ENCODE measurements around the gene LRBA.

Gene LRBA

DNA sequence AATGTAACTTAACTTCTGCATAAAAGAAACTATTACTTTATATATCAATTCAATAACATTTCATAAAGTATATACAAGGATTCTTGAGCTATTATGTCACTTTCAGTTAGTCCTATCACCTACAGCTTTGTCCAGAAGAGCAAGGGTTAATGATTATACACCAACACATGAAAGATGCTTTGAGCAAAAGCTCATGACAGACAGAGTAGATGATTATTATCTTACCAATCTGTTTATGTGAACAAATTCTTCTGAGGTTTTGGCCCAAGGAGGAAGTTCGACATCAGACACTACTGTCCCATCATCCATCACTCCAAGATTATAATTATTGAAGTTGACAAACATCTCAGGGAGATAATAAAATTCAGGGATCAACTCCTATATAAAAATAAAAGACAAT, 599.9 kb downstream of the LRBA start:
- H2BK12ac ChIP-seq (ENCODE audit: low read length): no peak overlapping the region
- no peak overlapping the region for H4K8ac ChIP-seq (ENCODE audit: low read depth, low read length)
- H3K36me3 ChIP-seq (replicated peaks in 1 of 2; ENCODE audit: control insufficient read depth in 2 of 2, insufficient read depth in 2 of 2, low read length in 2 of 2): no peaks in the 10 kb centered on the region
- H3K9me3 ChIP-seq (replicated peaks in 1 of 2; ENCODE audit: control insufficient read depth in 2 of 2, insufficient read depth in 1 of 2, low read depth in 1 of 2, low read length in 2 of 2): no peaks in the 10 kb centered on the region
- H2BK15ac ChIP-seq (ENCODE audit: low read length): no peak overlapping the region
- no peak overlapping the region for H3K4me2 ChIP-seq (ENCODE audit: insufficient read depth, low read length, poor library complexity, severe bottlenecking)
- no peak overlapping the region for H3K4me3 ChIP-seq (ENCODE audit: low read length in 2 of 2)
- no peak for DNase-seq (ENCODE audit: low spot score)
- H2BK5ac ChIP-seq (ENCODE audit: low read length): no peak overlapping the region
- no peaks in the 10 kb centered on the region for H3K79me1 ChIP-seq (ENCODE audit: low read depth, low read length)
- H4K91ac ChIP-seq (ENCODE audit: low read depth, low read length, poor library complexity): no peak overlapping the region
- no CpG with 5 or more reads among the region's 1 CpG for WGBS, 2 donors (ENCODE audit: extremely low coverage in 2 of 2, insufficient read length in 2 of 2, insufficient replicate concordance in 1 of 2)
- H3K4me1 ChIP-seq (ENCODE audit: control insufficient read depth in 2 of 2, insufficient read depth in 1 of 2, low read depth in 1 of 2, low read length in 2 of 2): no peaks in the 10 kb centered on the region
- no peak overlapping the region for H2BK120ac ChIP-seq (ENCODE audit: low read depth, low read length)
- H3K9ac ChIP-seq (ENCODE audit: low read depth, low read length, poor library complexity): no peak overlapping the region
- H3K27me3 ChIP-seq (ENCODE audit: control insufficient read depth in 3 of 3, insufficient read depth in 3 of 3, low read depth in 1 of 3, low read length in 3 of 3): no peaks in the 10 kb centered on the region
- H3K14ac ChIP-seq (ENCODE audit: low read length): no peak overlapping the region
- H3K23ac ChIP-seq (ENCODE audit: low read depth, low read length, poor library complexity): no peak overlapping the region
- no peak overlapping the region for H3K27ac ChIP-seq (replicated peaks; ENCODE audit: low read length)
- no peak overlapping the region for H3K18ac ChIP-seq (ENCODE audit: low read length)
- no peak overlapping the region for H2AFZ ChIP-seq (ENCODE audit: low read length)
- H3K4ac ChIP-seq (ENCODE audit: low read length): no peak overlapping the region
- no peak overlapping the region for H2AK5ac ChIP-seq (ENCODE audit: low read depth, low read length)

DNA sequence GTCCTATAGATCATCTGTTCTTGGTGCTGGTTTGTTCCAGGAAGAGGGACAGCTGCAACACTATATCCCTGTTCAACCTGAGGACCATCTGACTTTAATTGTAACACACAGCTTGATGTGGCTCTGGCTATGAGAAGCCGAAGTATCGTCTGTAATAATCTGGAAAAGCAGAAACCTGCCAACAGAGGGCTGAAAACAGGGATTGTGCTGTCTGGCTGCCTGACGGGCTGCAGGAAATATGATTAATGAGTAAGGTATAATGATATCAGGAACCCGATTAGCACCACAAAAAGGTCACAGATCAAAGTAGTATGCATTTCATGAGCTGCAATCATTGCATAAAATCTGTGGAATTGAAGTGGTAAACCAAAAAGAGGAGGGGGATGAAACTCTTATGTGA, 603.6 kb downstream of the LRBA start:
- Histone ChIP-seq H2AFZ (ENCODE audit: low read length) (no peak overlapping the region), H3K4me1 (ENCODE audit: control insufficient read depth in 2 of 2, insufficient read depth in 1 of 2, low read depth in 1 of 2, low read length in 2 of 2) (no peaks in the 10 kb centered on the region), H2BK15ac (ENCODE audit: low read length) (no peak overlapping the region), H3K9ac (ENCODE audit: low read depth, low read length, poor library complexity) (no peak overlapping the region), H2BK12ac (ENCODE audit: low read length) (no peak overlapping the region), H3K27me3 (ENCODE audit: control insufficient read depth in 3 of 3, insufficient read depth in 3 of 3, low read depth in 1 of 3, low read length in 3 of 3) (no peaks in the 10 kb centered on the region), H3K4me3 (ENCODE audit: low read length in 2 of 2) (no peak overlapping the region), H3K4me2 (ENCODE audit: insufficient read depth, low read length, poor library complexity, severe bottlenecking) (no peak overlapping the region), H3K23ac (ENCODE audit: low read depth, low read length, poor library complexity) (no peak overlapping the region), H3K18ac (ENCODE audit: low read length) (no peak overlapping the region), H3K36me3 (replicated peaks in 1 of 2; ENCODE audit: control insufficient read depth in 2 of 2, insufficient read depth in 2 of 2, low read length in 2 of 2) (no peaks in the 10 kb centered on the region), H3K9me3 (replicated peaks in 1 of 2; ENCODE audit: control insufficient read depth in 2 of 2, insufficient read depth in 1 of 2, low read depth in 1 of 2, low read length in 2 of 2) (no peaks in the 10 kb centered on the region), H2BK120ac (ENCODE audit: low read depth, low read length) (no peak overlapping the region), H4K8ac (ENCODE audit: low read depth, low read length) (no peak overlapping the region), H3K4ac (ENCODE audit: low read length) (no peak overlapping the region), H2AK5ac (ENCODE audit: low read depth, low read length) (no peak overlapping the region), H3K79me1 (ENCODE audit: low read depth, low read length) (no peaks in the 10 kb centered on the region), H2BK5ac (ENCODE audit: low read length) (no peak overlapping the region), H4K91ac (ENCODE audit: low read depth, low read length, poor library complexity) (no peak overlapping the region), H3K14ac (ENCODE audit: low read length) (no peak overlapping the region), H3K27ac (replicated peaks; ENCODE audit: low read length) (no peak overlapping the region)
- WGBS, 2 donors (ENCODE audit: extremely low coverage in 2 of 2, insufficient read length in 2 of 2, insufficient replicate concordance in 1 of 2): no CpG with 5 or more reads among the region's 4 CpGs
- no peak for DNase-seq (ENCODE audit: low spot score)

DNA sequence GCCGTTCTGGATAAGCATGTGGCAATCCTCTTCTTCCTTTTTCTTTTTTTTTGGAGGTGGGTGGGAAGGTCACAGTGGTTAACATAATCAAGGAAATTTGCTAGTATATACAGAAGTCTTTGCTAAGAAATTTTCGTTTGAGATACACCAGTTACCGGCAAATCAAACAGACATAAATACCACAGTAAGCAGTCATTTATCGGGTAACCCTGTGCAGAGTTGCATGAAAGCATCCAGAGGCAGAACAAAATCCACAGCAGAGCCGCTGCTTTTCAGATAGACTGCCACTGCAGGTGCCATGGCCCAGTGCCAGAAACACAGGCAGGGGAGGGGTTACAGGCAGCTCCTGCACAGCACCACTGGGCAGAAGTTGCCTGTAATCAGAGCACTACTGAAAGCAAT, 612.2 kb downstream of the LRBA start:
- H3K4me3 ChIP-seq (ENCODE audit: low read length in 2 of 2): no peak overlapping the region
- no peaks in the 10 kb centered on the region for H3K36me3 ChIP-seq (replicated peaks in 1 of 2; ENCODE audit: control insufficient read depth in 2 of 2, insufficient read depth in 2 of 2, low read length in 2 of 2)
- no peak overlapping the region for H3K18ac ChIP-seq (ENCODE audit: low read length)
- no peak overlapping the region for H4K91ac ChIP-seq (ENCODE audit: low read depth, low read length, poor library complexity)
- no peak overlapping the region for H3K27ac ChIP-seq (replicated peaks; ENCODE audit: low read length)
- no peaks in the 10 kb centered on the region for H3K4me1 ChIP-seq (ENCODE audit: control insufficient read depth in 2 of 2, insufficient read depth in 1 of 2, low read depth in 1 of 2, low read length in 2 of 2)
- no peak overlapping the region for H2BK15ac ChIP-seq (ENCODE audit: low read length)
- WGBS, 2 donors (ENCODE audit: extremely low coverage in 2 of 2, insufficient read length in 2 of 2, insufficient replicate concordance in 1 of 2): no CpG with 5 or more reads among the region's 5 CpGs
- no peak overlapping the region for H2AFZ ChIP-seq (ENCODE audit: low read length)
- H3K9ac ChIP-seq (ENCODE audit: low read depth, low read length, poor library complexity): no peak overlapping the region
- H3K9me3 ChIP-seq (replicated peaks in 1 of 2; ENCODE audit: control insufficient read depth in 2 of 2, insufficient read depth in 1 of 2, low read depth in 1 of 2, low read length in 2 of 2): no peaks in the 10 kb centered on the region
- H3K79me1 ChIP-seq (ENCODE audit: low read depth, low read length): no peaks in the 10 kb centered on the region
- no peak overlapping the region for H4K8ac ChIP-seq (ENCODE audit: low read depth, low read length)
- no peak overlapping the region for H3K4ac ChIP-seq (ENCODE audit: low read length)
- H3K23ac ChIP-seq (ENCODE audit: low read depth, low read length, poor library complexity): no peak overlapping the region
- H3K4me2 ChIP-seq (ENCODE audit: insufficient read depth, low read length, poor library complexity, severe bottlenecking): no peak overlapping the region
- no peak overlapping the region for H2BK120ac ChIP-seq (ENCODE audit: low read depth, low read length)
- H3K14ac ChIP-seq (ENCODE audit: low read length): no peak overlapping the region
- no peak for DNase-seq (ENCODE audit: low spot score)
- no peak overlapping the region for H2BK5ac ChIP-seq (ENCODE audit: low read length)
- no peak overlapping the region for H2BK12ac ChIP-seq (ENCODE audit: low read length)
- no peak overlapping the region for H2AK5ac ChIP-seq (ENCODE audit: low read depth, low read length)
- H3K27me3 ChIP-seq (ENCODE audit: control insufficient read depth in 3 of 3, insufficient read depth in 3 of 3, low read depth in 1 of 3, low read length in 3 of 3): no peaks in the 10 kb centered on the region

DNA sequence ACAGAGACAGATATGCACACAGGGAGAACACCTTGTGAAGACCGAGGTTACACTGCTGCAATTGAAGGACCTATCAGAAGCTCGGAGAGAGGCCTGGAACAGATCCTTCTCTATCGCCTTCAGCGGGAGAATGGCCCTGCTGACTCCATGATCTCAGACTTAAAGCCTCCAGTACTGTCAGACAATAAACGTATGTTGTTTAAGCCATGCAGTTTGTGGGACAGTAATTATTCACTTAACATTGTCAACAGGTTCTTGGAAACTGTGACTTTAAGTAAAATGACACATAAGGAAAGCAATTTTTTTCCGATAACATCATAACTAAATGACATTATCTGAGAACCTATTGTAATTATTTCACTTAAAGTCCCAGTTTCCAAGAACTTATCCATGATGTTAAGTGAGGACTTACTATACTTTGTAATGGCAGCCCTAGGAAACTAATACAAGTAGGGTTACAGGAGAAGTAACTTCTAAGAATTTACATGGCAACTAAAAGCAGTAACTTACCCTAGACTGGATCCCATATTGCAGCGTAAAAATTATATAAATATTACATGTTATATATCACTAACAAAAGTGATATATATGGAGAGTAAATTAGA, 613.9 kb downstream of the LRBA start:
- WGBS, 2 donors (ENCODE audit: extremely low coverage in 2 of 2, insufficient read length in 2 of 2, insufficient replicate concordance in 1 of 2): no CpG with 5 or more reads among the region's 7 CpGs
- no peak overlapping the region for H2AK5ac ChIP-seq (ENCODE audit: low read depth, low read length)
- H3K9ac ChIP-seq (ENCODE audit: low read depth, low read length, poor library complexity): no peak overlapping the region
- no peak overlapping the region for H3K23ac ChIP-seq (ENCODE audit: low read depth, low read length, poor library complexity)
- H3K4me1 ChIP-seq (ENCODE audit: control insufficient read depth in 2 of 2, insufficient read depth in 1 of 2, low read depth in 1 of 2, low read length in 2 of 2): no peaks in the 10 kb centered on the region
- H3K27ac ChIP-seq (replicated peaks; ENCODE audit: low read length): no peak overlapping the region
- no peak overlapping the region for H2AFZ ChIP-seq (ENCODE audit: low read length)
- no peak overlapping the region for H3K18ac ChIP-seq (ENCODE audit: low read length)
- H3K4me3 ChIP-seq (ENCODE audit: low read length in 2 of 2): no peak overlapping the region
- no peak overlapping the region for H3K4me2 ChIP-seq (ENCODE audit: insufficient read depth, low read length, poor library complexity, severe bottlenecking)
- no peak overlapping the region for H2BK5ac ChIP-seq (ENCODE audit: low read length)
- H3K36me3 ChIP-seq (replicated peaks in 1 of 2; ENCODE audit: control insufficient read depth in 2 of 2, insufficient read depth in 2 of 2, low read length in 2 of 2): no peaks in the 10 kb centered on the region
- no peak for DNase-seq (ENCODE audit: low spot score)
- no peak overlapping the region for H4K91ac ChIP-seq (ENCODE audit: low read depth, low read length, poor library complexity)
- no peak overlapping the region for H4K8ac ChIP-seq (ENCODE audit: low read depth, low read length)
- no peaks in the 10 kb centered on the region for H3K9me3 ChIP-seq (replicated peaks in 1 of 2; ENCODE audit: control insufficient read depth in 2 of 2, insufficient read depth in 1 of 2, low read depth in 1 of 2, low read length in 2 of 2)
- no peak overlapping the region for H3K4ac ChIP-seq (ENCODE audit: low read length)
- no peak overlapping the region for H2BK15ac ChIP-seq (ENCODE audit: low read length)
- no peak overlapping the region for H2BK12ac ChIP-seq (ENCODE audit: low read length)
- no peaks in the 10 kb centered on the region for H3K79me1 ChIP-seq (ENCODE audit: low read depth, low read length)
- H3K14ac ChIP-seq (ENCODE audit: low read length): no peak overlapping the region
- no peak overlapping the region for H2BK120ac ChIP-seq (ENCODE audit: low read depth, low read length)
- no peaks in the 10 kb centered on the region for H3K27me3 ChIP-seq (ENCODE audit: control insufficient read depth in 3 of 3, insufficient read depth in 3 of 3, low read depth in 1 of 3, low read length in 3 of 3)
